A549 (cell line): ENCODE measurements around the gene TP73.

Source experiments
- CBX2 ChIP-seq: fragments of 200-600 bp; sonication (generic); IDR thresholded peaks from 2 replicates; pipeline ENCODE4 v1.6.1; 2016; ENCODE audit warnings: low read depth, mild to moderate bottlenecking, borderline replicate concordance
- CHD4 ChIP-seq: fragments of 200-600 bp; sonication (generic); IDR thresholded peaks from 2 replicates; pipeline ENCODE4 v1.6.1; 2016; ENCODE audit warnings: antibody characterized with exemption, mild to moderate bottlenecking, borderline replicate concordance
- EP300 ChIP-seq, 2 experiments: fragments of >200 bp; sonication (Bioruptor Twin); formaldehyde crosslinking; IDR thresholded peaks; 2 replicates in 1 of 2; 3 replicates in 1 of 2; pipeline ENCODE4 v1.6.1; 2016 to 2017
- FOSL2 ChIP-seq, 2 experiments: fragments of 450-650 bp in 1 of 2; fragments of >200 bp in 1 of 2; sonication (Bioruptor Twin) in 1 of 2; formaldehyde crosslinking; IDR thresholded peaks; 2 replicates each; pipeline versions ENCODE4 v1.5.0 to v1.6.1; 2016 to 2020; ENCODE audit warnings: mild to moderate bottlenecking in 1 of 2, moderate library complexity in 1 of 2
- KDM1A ChIP-seq: fragments of 200-600 bp; sonication (generic); IDR thresholded peaks from 2 replicates; pipeline ENCODE4 v1.6.1; 2016; ENCODE audit warnings: low read depth, mild to moderate bottlenecking
- POLR2A ChIP-seq: IDR thresholded peaks from 2 replicates; pipeline ENCODE4 v1.6.1; 2012; ENCODE audit warnings: mild to moderate bottlenecking, low read length
- RFX5 ChIP-seq: fragments of 450-650 bp; IDR thresholded peaks from 2 replicates; pipeline ENCODE4 v1.7.1; 2014; ENCODE audit warnings: antibody characterized with exemption, mild to moderate bottlenecking, moderate library complexity
- ZFP36 ChIP-seq: fragments of 450-650 bp; IDR thresholded peaks from 2 replicates; pipeline ENCODE4 v1.6.1; 2014; ENCODE audit warnings: borderline replicate concordance; ENCODE audit not compliant: partially characterized antibody
- TF ChIP-seq, protein P1 (sequence below): IDR thresholded peaks from 2 replicates; pipeline ENCODE4 v1.6.1; 2012; ENCODE audit warnings: low read depth, borderline replicate concordance
- TF ChIP-seq, protein P2 (sequence below): fragments of >200 bp; sonication (Bioruptor Twin); formaldehyde crosslinking; IDR thresholded peaks from 3 replicates; pipeline ENCODE4 v1.5.1; 2016

GRCh38 chr1:3705341-3705950, 53.1 kb downstream of the TP73 start:
- TF ChIP-seq CBX2, result no peak
- TF ChIP-seq POLR2A, result no peak
- TF ChIP-seq, protein P1, sequence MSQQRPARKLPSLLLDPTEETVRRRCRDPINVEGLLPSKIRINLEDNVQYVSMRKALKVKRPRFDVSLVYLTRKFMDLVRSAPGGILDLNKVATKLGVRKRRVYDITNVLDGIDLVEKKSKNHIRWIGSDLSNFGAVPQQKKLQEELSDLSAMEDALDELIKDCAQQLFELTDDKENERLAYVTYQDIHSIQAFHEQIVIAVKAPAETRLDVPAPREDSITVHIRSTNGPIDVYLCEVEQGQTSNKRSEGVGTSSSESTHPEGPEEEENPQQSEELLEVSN, result no peak
- TF ChIP-seq FOSL2 (IDR thresholded peaks at IDR 0.05), result no peak
- no peak for TF ChIP-seq FOSL2 (CRISPR knock-in tag; IDR thresholded peaks at IDR 0.05)
- no peak for TF ChIP-seq EP300 (IDR thresholded peaks at IDR 0.05)
- TF ChIP-seq, protein P2, sequence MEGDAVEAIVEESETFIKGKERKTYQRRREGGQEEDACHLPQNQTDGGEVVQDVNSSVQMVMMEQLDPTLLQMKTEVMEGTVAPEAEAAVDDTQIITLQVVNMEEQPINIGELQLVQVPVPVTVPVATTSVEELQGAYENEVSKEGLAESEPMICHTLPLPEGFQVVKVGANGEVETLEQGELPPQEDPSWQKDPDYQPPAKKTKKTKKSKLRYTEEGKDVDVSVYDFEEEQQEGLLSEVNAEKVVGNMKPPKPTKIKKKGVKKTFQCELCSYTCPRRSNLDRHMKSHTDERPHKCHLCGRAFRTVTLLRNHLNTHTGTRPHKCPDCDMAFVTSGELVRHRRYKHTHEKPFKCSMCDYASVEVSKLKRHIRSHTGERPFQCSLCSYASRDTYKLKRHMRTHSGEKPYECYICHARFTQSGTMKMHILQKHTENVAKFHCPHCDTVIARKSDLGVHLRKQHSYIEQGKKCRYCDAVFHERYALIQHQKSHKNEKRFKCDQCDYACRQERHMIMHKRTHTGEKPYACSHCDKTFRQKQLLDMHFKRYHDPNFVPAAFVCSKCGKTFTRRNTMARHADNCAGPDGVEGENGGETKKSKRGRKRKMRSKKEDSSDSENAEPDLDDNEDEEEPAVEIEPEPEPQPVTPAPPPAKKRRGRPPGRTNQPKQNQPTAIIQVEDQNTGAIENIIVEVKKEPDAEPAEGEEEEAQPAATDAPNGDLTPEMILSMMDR, result no peak
- no peak for TF ChIP-seq ZFP36
- no peak for TF ChIP-seq RFX5
- no peak for TF ChIP-seq CHD4
- TF ChIP-seq KDM1A, result no peak
